Natural killer cell (primary cell): ENCODE data around the gene TRIM71. TPM values are rescaled to one million over a fixed set of nuclear protein-coding genes. Genes with fewer than 3 reads are reported as not detected.

Source experiments
- ATAC-seq, 3 donors: fragments of 150-1000 bp in 2 of 3; fragments of 200-7000 bp in 1 of 3; cut with Tn5 transposase; 1 replicate in 1 of 3; 2 replicates in 2 of 3; pipeline ENCODE4 v1.10.0; 2021; ENCODE audit warnings: mild to moderate bottlenecking in 2 of 3, moderate library complexity in 2 of 3
- DNase-seq, 2 donors: peaks; one replicate each; pipeline versions ENCODE4 v3.0.0 to v3.0.0-alpha.2; 2013 to 2021; ENCODE audit warnings: mixed read lengths in 1 of 2
- H3K27ac ChIP-seq: one replicate; pipeline ENCODE4 v1.5.1; 2013; ENCODE audit warnings: mild to moderate bottlenecking, low read length
- H3K27me3 ChIP-seq: one replicate; pipeline ENCODE4 v1.6.1; 2013; ENCODE audit warnings: low read length; ENCODE audit not compliant: control insufficient read depth, insufficient read depth
- H3K36me3 ChIP-seq: one replicate; pipeline ENCODE4 v1.6.1; 2013; ENCODE audit warnings: low read length; ENCODE audit not compliant: control insufficient read depth, insufficient read depth
- H3K4me1 ChIP-seq: one replicate; pipeline ENCODE4 v1.6.1; 2013; ENCODE audit warnings: low read length; ENCODE audit not compliant: control insufficient read depth, insufficient read depth
- H3K4me3 ChIP-seq: one replicate; pipeline ENCODE4 v1.5.1; 2013; ENCODE audit warnings: low read length
- H3K9me3 ChIP-seq: one replicate; pipeline ENCODE4 v1.6.1; 2013; ENCODE audit warnings: low read length; ENCODE audit not compliant: control insufficient read depth, insufficient read depth
- H3K27ac Mint-ChIP-seq, 2 donors: one replicate each; pipeline ENCODE4 v1.8.0; 2022; ENCODE audit warnings: mild to moderate bottlenecking in 2 of 2, mixed read lengths in 2 of 2, moderate library complexity in 1 of 2
- H3K27me3 Mint-ChIP-seq, 2 donors: one replicate each; pipeline ENCODE4 v1.8.0; 2022; ENCODE audit warnings: low read depth in 2 of 2, mixed read lengths in 2 of 2
- H3K36me3 Mint-ChIP-seq: one replicate; pipeline ENCODE4 v1.8.0; 2022; ENCODE audit warnings: mixed read lengths
- H3K4me1 Mint-ChIP-seq, 2 donors: one replicate each; pipeline ENCODE4 v1.8.0; 2022; ENCODE audit warnings: mixed read lengths in 2 of 2
- H3K4me3 Mint-ChIP-seq: one replicate; pipeline ENCODE4 v1.8.0; 2022; ENCODE audit warnings: mild to moderate bottlenecking, moderate library complexity, mixed read lengths
- H3K9me3 Mint-ChIP-seq, 2 donors: one replicate each; pipeline ENCODE4 v1.8.0; 2022; ENCODE audit warnings: mixed read lengths in 2 of 2
- CTCF ChIP-seq: fragments of 200-600 bp; IDR thresholded peaks from one replicate; pipeline ENCODE4 v1.8.0; 2022; ENCODE audit warnings: antibody characterized with exemption
- WGBS: methylation state at CpG from one replicate; pipeline ENCODE4 v1.1.7; 2013; ENCODE audit warnings: missing lambda C conversion rate; ENCODE audit not compliant: insufficient coverage; 5-methylcytosine and 5-hydroxymethylcytosine counted together
- intact Hi-C: fragments of 100-400 bp; cut with micrococcal nuclease; formaldehyde crosslinking; loops from one replicate; pipeline ENCODE4 v1.14.2; 2022
- total RNA-seq, 4 donors: library from RNA; stranded (reverse); fragments of 120-200 nt in 1 of 4; gene quantifications; one replicate each; pipeline versions ENCODE4 v1.2.3 to v1.2.4, GENCODE V29; 2013 to 2022

TRIM71 gene
- total RNA-seq, 3 donors from 2014 or later (not counting 1 experiment from before 2014, with no cell fraction given) = 0.05 TPM; not detected in 2

- Histone ChIP-seq H3K4me3 (no peak overlapping the region), H3K36me3 (no peaks in the 10 kb centered on the region), H3K9me3 (no peaks in the 10 kb centered on the region), H3K27ac (no peak overlapping the region), H3K27me3 (no peaks in the 10 kb centered on the region), H3K4me1 (no peaks in the 10 kb centered on the region)
- Mint-ChIP-seq H3K9me3 (no peaks in the 10 kb centered on the region), H3K27me3 (peaks cover 0 to 5% of the 10 kb centered on the region in 2 donors), H3K4me1 (no peaks in the 10 kb centered on the region), H3K36me3 (no peaks in the 10 kb centered on the region), H3K4me3 (no peak overlapping the region), H3K27ac (no peak overlapping the region)
- intact Hi-C loops = no loop called here
- TF ChIP-seq CTCF = no peak
- DNase-seq (no peak), ATAC-seq (no peak)
- 69% methylated on average over 4 of the region's 6 CpGs for WGBS
Measured at GRCh38 chr3:32856901-32857507, 39.2 kb downstream of the TRIM71 start.

- no peak for ATAC-seq
- 80% methylated on average over 6 of the region's 6 CpGs for WGBS
- Mint-ChIP-seq H3K36me3 (no peaks in the 10 kb centered on the region), H3K27me3 (peaks cover 0 to 5% of the 10 kb centered on the region in 2 donors), H3K27ac (no peak overlapping the region), H3K4me3 (no peak overlapping the region), H3K9me3 (no peaks in the 10 kb centered on the region), H3K4me1 (no peaks in the 10 kb centered on the region)
- no peak for DNase-seq
- intact Hi-C loops = no loop called here
- Histone ChIP-seq H3K9me3 (no peaks in the 10 kb centered on the region), H3K4me1 (no peaks in the 10 kb centered on the region), H3K4me3 (no peak overlapping the region), H3K36me3 (no peaks in the 10 kb centered on the region), H3K27ac (no peak overlapping the region), H3K27me3 (no peaks in the 10 kb centered on the region)
- TF ChIP-seq CTCF = no peak
Measured at GRCh38 chr3:32857921-32858320, 40.1 kb downstream of the TRIM71 start.

- intact Hi-C loops = no loop called here
- 95% methylated on average over 4 of the region's 4 CpGs for WGBS
- no peak overlapping the region for H3K4me3 ChIP-seq
- ATAC-seq = no peak
- no peaks in the 10 kb centered on the region for H3K36me3 ChIP-seq
- H3K9me3 Mint-ChIP-seq = no peaks in the 10 kb centered on the region
- H3K27ac Mint-ChIP-seq = no peak overlapping the region
- H3K27me3 Mint-ChIP-seq = peaks cover 0 to 4% of the 10 kb centered on the region in 2 donors
- DNase-seq = no peak
- H3K4me3 Mint-ChIP-seq = no peak overlapping the region
- no peaks in the 10 kb centered on the region for H3K36me3 Mint-ChIP-seq
- H3K27me3 ChIP-seq = no peaks in the 10 kb centered on the region
- no peaks in the 10 kb centered on the region for H3K4me1 Mint-ChIP-seq
- no peaks in the 10 kb centered on the region for H3K9me3 ChIP-seq
- TF ChIP-seq CTCF = no peak
- no peak overlapping the region for H3K27ac ChIP-seq
- no peaks in the 10 kb centered on the region for H3K4me1 ChIP-seq
Measured at GRCh38 chr3:32859604-32860237, 41.9 kb downstream of the TRIM71 start.

GRCh38 chr3:32860499-32860898, 42.7 kb downstream of the TRIM71 start:
- Mint-ChIP-seq H3K27ac (no peak overlapping the region), H3K36me3 (no peaks in the 10 kb centered on the region), H3K4me3 (no peak overlapping the region), H3K9me3 (no peaks in the 10 kb centered on the region), H3K27me3 (peaks cover 0 to 1% of the 10 kb centered on the region in 2 donors), H3K4me1 (no peaks in the 10 kb centered on the region)
- Histone ChIP-seq H3K27me3 (no peaks in the 10 kb centered on the region), H3K4me3 (no peak overlapping the region), H3K27ac (no peak overlapping the region), H3K4me1 (no peaks in the 10 kb centered on the region), H3K36me3 (no peaks in the 10 kb centered on the region), H3K9me3 (no peaks in the 10 kb centered on the region)
- DNase-seq = no peak
- ATAC-seq = no peak
- intact Hi-C loops = no loop called here
- no peak for TF ChIP-seq CTCF
- whole genome bisulfite sequencing = 90% methylated on average over 4 of the region's 4 CpGs
